NT2/D1 (cell line): ENCODE measurements around the gene DNAJA2.

Source experiments
- YY1 ChIP-seq: IDR thresholded peaks from 2 replicates; pipeline ENCODE4 v1.6.1; 2011; ENCODE audit not compliant: insufficient read length, insufficient read depth
- ZNF274 ChIP-seq: IDR thresholded peaks from 2 replicates; pipeline ENCODE4 v1.6.1; 2011; ENCODE audit warnings: mild to moderate bottlenecking, low read depth, low read length

DNA sequence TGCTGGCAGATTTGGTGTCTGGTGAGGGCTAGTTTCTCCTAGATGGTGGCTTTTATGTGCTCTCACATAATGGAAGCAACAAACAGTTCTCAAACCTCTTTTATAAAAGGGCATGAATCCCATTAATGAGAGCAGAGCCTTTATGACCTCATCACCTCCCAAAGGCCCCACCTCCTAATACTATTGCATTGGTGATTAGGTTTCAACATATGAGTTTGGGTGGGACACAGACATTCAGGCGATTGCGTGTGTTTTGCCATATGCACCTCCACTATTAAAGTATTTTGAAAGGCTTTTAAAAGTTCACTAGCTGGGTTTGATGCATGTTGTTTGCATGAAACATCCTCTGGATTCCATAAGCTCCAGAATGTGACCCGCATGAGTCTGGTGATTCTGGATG, 24.4 kb upstream of the DNAJA2 start:
- TF ChIP-seq ZNF274 (no peak), YY1 (no peak)
